Uterus (tissue), 4 donors: Measurements from ENCODE around the gene PLB1. TPM values are rescaled to one million over a fixed set of nuclear protein-coding genes. Genes with fewer than 3 reads are reported as not detected.

Source experiments
- DNase-seq, 2 donors: peaks; one replicate each; pipeline ENCODE4 v3.0.0-alpha.2; 2019 to 2020
- H3K27ac ChIP-seq, 2 donors: fragments of 200-600 bp; sonication (generic); 1 replicate in 1 of 2; 2 replicates in 1 of 2; pipeline ENCODE4 v1.5.1; 2016 to 2018
- H3K27me3 ChIP-seq, 2 donors: fragments of 200-600 bp; sonication (generic); one replicate each; pipeline ENCODE4 v1.5.1; 2018 to 2019; ENCODE audit warnings: control low read depth in 1 of 2
- H3K36me3 ChIP-seq, 2 donors: fragments of 200-600 bp; sonication (generic); one replicate each; pipeline ENCODE4 v1.5.1; 2019; ENCODE audit warnings: control low read depth in 1 of 2
- H3K4me1 ChIP-seq, 2 donors: fragments of 200-600 bp; sonication (generic); one replicate each; pipeline ENCODE4 v1.5.1; 2018 to 2019; ENCODE audit warnings: control low read depth in 1 of 2
- H3K4me3 ChIP-seq, 2 donors: fragments of 200-600 bp; sonication (generic); 1 replicate in 1 of 2; 2 replicates in 1 of 2; pipeline ENCODE4 v1.5.1; 2018 to 2019; ENCODE audit warnings: mild to moderate bottlenecking in 1 of 2
- H3K9me3 ChIP-seq, 2 donors: fragments of 200-600 bp; sonication (generic); one replicate each; pipeline ENCODE4 v1.5.1; 2019; ENCODE audit warnings: control low read depth in 1 of 2
- POLR2A ChIP-seq, 2 donors: fragments of 450-650 bp; IDR thresholded peaks; one replicate each; pipeline ENCODE4 v1.6.1; 2016; ENCODE audit warnings: antibody characterized with exemption in 2 of 2, mild to moderate bottlenecking in 1 of 2, moderate library complexity in 1 of 2
- intact Hi-C: fragments of 100-400 bp; cut with DNase I; formaldehyde crosslinking; loops from one replicate; pipeline ENCODE4 v1.15.1; 2023; ENCODE audit warnings: low total_unique reads
- total RNA-seq, 4 donors: library from RNA; depleted of rRNA in 3 of 4; stranded (reverse); fragments of >200 nt in 3 of 4; gene quantifications; one replicate each; pipeline versions ENCODE4 v1.1.0 to v1.2.4, GENCODE V29; 2014 to 2023
- TF ChIP-seq, protein P1 (sequence below), 4 experiments: fragments of 200-600 bp in 2 of 4; fragments of 450-650 bp in 2 of 4; sonication (generic) in 2 of 4; IDR thresholded peaks; one replicate each; pipeline ENCODE4 v1.5.1; 2016 to 2019; ENCODE audit warnings: antibody characterized with exemption in 4 of 4, mild to moderate bottlenecking in 2 of 4, moderate library complexity in 1 of 4
- donor health status: DM: yes; HTN: yes; CAD: no.

Gene PLB1
- total RNA-seq, 4 donors from 2014 or later, result 2.9 to 12.4 (median 5.2) TPM

- H3K27me3 ChIP-seq, result no peaks in the 10 kb centered on the region
- no peak for TF ChIP-seq POLR2A (IDR thresholded peaks at IDR 0.05)
- TF ChIP-seq, protein P1, sequence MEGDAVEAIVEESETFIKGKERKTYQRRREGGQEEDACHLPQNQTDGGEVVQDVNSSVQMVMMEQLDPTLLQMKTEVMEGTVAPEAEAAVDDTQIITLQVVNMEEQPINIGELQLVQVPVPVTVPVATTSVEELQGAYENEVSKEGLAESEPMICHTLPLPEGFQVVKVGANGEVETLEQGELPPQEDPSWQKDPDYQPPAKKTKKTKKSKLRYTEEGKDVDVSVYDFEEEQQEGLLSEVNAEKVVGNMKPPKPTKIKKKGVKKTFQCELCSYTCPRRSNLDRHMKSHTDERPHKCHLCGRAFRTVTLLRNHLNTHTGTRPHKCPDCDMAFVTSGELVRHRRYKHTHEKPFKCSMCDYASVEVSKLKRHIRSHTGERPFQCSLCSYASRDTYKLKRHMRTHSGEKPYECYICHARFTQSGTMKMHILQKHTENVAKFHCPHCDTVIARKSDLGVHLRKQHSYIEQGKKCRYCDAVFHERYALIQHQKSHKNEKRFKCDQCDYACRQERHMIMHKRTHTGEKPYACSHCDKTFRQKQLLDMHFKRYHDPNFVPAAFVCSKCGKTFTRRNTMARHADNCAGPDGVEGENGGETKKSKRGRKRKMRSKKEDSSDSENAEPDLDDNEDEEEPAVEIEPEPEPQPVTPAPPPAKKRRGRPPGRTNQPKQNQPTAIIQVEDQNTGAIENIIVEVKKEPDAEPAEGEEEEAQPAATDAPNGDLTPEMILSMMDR (IDR thresholded peaks at IDR 0.05), result no peak
- H3K4me1 ChIP-seq, result no peaks in the 10 kb centered on the region
- no peak for DNase-seq
- H3K27ac ChIP-seq, result no peak overlapping the region
- H3K9me3 ChIP-seq, result no peaks in the 10 kb centered on the region
- no peaks in the 10 kb centered on the region for H3K36me3 ChIP-seq
- no peak overlapping the region for H3K4me3 ChIP-seq
- intact Hi-C loops, result no loop called here
These were observed 29.6 kb downstream of the PLB1 start for GRCh38 chr2:28525481-28525880.

DNA sequence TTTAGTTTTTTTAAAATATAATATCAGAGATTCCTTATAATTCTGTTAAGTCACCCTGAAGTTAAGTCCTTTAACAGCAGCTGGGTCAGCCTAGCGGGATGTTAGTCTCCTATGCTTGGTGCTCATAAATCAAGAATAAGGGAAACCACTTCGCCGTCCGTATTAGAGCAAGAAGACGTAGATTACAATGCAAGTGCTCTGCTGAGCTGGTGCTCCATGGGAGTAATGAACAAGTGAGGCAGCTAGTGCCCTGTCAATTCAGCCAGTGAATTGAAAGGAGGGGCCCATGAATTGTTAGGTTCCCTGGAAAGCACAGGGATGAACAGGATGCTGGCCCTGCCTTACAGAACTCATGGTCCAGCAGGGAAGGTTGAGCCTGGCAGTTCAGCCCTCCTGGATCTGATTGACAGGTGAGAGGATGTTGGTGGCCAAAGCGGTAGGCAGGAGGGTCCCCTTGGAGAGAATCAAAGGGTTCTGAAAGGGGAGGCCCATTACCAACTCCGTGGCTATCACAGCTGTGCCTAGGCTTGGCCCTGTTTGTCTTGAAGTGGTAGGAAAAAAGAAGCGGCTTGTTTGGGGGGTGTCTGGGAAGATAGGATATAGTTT lies 30.8 kb downstream of the PLB1 start:
- TF ChIP-seq, protein P1 (IDR thresholded peaks at IDR 0.05), result no peak
- TF ChIP-seq POLR2A (IDR thresholded peaks at IDR 0.05), result no peak
- no peak for DNase-seq
- Histone ChIP-seq H3K4me3 (no peak overlapping the region), H3K4me1 (no peaks in the 10 kb centered on the region), H3K27ac (no peak overlapping the region), H3K36me3 (no peaks in the 10 kb centered on the region), H3K9me3 (no peaks in the 10 kb centered on the region), H3K27me3 (no peaks in the 10 kb centered on the region)
- intact Hi-C loops, result no loop called here

DNA sequence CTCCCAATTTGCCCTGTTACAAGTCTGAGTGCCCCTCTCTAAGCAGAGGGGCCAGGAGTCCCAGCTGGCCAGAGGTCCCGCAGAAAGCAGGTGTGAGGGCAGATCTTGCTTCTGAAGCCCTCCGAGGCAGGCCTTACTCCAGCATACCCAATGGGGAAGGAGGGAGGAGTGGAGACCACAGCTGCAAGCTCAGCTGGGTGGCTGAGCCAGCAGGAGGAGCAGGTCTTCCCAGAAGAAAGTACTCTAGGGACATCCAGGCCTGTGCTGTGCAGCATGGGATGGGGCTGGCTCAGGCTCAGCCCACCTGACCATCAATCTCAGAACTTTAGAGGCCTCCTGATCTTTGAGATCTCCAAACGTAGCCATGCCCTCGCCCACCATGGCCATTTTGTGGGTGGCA lies 31.3 kb downstream of the PLB1 start:
- Histone ChIP-seq H3K4me3 (no peak overlapping the region), H3K27me3 (no peaks in the 10 kb centered on the region), H3K36me3 (no peaks in the 10 kb centered on the region), H3K4me1 (no peaks in the 10 kb centered on the region), H3K9me3 (no peaks in the 10 kb centered on the region), H3K27ac (no peak overlapping the region)
- DNase-seq, result no peak
- no peak for TF ChIP-seq POLR2A (IDR thresholded peaks at IDR 0.05)
- TF ChIP-seq, protein P1 (IDR thresholded peaks at IDR 0.05), result no peak
- intact Hi-C loops, result no loop called here

- H3K36me3 ChIP-seq, result no peaks in the 10 kb centered on the region
- no peaks in the 10 kb centered on the region for H3K27me3 ChIP-seq
- no peak overlapping the region for H3K4me3 ChIP-seq
- no peak overlapping the region for H3K27ac ChIP-seq
- TF ChIP-seq, protein P1 (IDR thresholded peaks at IDR 0.05), result no peak
- no peak for TF ChIP-seq POLR2A (IDR thresholded peaks at IDR 0.05)
- intact Hi-C loops, result no loop called here
- no peaks in the 10 kb centered on the region for H3K4me1 ChIP-seq
- DNase-seq, result no peak
- H3K9me3 ChIP-seq, result no peaks in the 10 kb centered on the region
These were observed 32.3 kb downstream of the PLB1 start for GRCh38 chr2:28528206-28528605.

GRCh38 chr2:28530782-28531181 lies 34.9 kb downstream of the PLB1 start:
- Histone ChIP-seq H3K27me3 (no peaks in the 10 kb centered on the region), H3K36me3 (no peaks in the 10 kb centered on the region), H3K9me3 (no peaks in the 10 kb centered on the region), H3K4me3 (no peak overlapping the region), H3K4me1 (no peaks in the 10 kb centered on the region), H3K27ac (no peak overlapping the region)
- intact Hi-C loops, result no loop called here
- TF ChIP-seq POLR2A (IDR thresholded peaks at IDR 0.05), result no peak
- TF ChIP-seq, protein P1 (IDR thresholded peaks at IDR 0.05), result no peak
- DNase-seq, result no peak
